Endothelial cell (in vitro differentiated cells): ENCODE data around the gene PSTPIP2. TPM values are rescaled to one million over a fixed set of nuclear protein-coding genes. Genes with fewer than 3 reads are reported as not detected.

Source experiments
- DNase-seq: peaks from one replicate; pipeline ENCODE4 v3.0.0; 2021; ENCODE audit warnings: low spot score
- H3K27ac Mint-ChIP-seq: one replicate; pipeline ENCODE4 v1.8.0; 2021; ENCODE audit warnings: mixed read lengths, inconsistent platforms; ENCODE audit not compliant: unreplicated experiment
- H3K27me3 Mint-ChIP-seq: one replicate; pipeline ENCODE4 v1.8.0; 2021; ENCODE audit warnings: mild to moderate bottlenecking, moderate library complexity, mixed read lengths, inconsistent platforms; ENCODE audit not compliant: unreplicated experiment
- H3K36me3 Mint-ChIP-seq: one replicate; pipeline ENCODE4 v1.8.0; 2021; ENCODE audit warnings: mild to moderate bottlenecking, low read depth, mixed read lengths, inconsistent platforms; ENCODE audit not compliant: unreplicated experiment
- H3K4me1 Mint-ChIP-seq: one replicate; pipeline ENCODE4 v1.8.0; 2021; ENCODE audit warnings: mild to moderate bottlenecking, mixed read lengths, inconsistent platforms; ENCODE audit not compliant: unreplicated experiment
- H3K4me3 Mint-ChIP-seq: one replicate; pipeline ENCODE4 v1.8.0; 2021; ENCODE audit warnings: mild to moderate bottlenecking, mixed read lengths, inconsistent platforms; ENCODE audit not compliant: unreplicated experiment
- H3K9me3 Mint-ChIP-seq: one replicate; pipeline ENCODE4 v1.8.0; 2021; ENCODE audit warnings: mixed read lengths, inconsistent platforms; ENCODE audit not compliant: unreplicated experiment
- CTCF ChIP-seq: fragments of 200-600 bp; sonication (generic); IDR thresholded peaks from one replicate; pipeline ENCODE4 v1.5.0; 2021; ENCODE audit warnings: antibody characterized with exemption; ENCODE audit not compliant: unreplicated experiment
- long read RNA-seq: library from polyadenylated mRNA; unstranded; transcript quantifications from one replicate; pipeline ENCODE4 v2.0.0, GENCODE V29; 2020; ENCODE audit not compliant: unreplicated experiment
- total RNA-seq: library from RNA; stranded (reverse); fragmentation: NEBNext Ultra II Directional; extraction: Animal tissue kit (Norgen Biotek cat#: 25700); gene quantifications from one replicate; pipeline ENCODE4 v1.2.1, GENCODE V29; 2021; ENCODE audit not compliant: unreplicated experiment

The PSTPIP2 gene, protein sequence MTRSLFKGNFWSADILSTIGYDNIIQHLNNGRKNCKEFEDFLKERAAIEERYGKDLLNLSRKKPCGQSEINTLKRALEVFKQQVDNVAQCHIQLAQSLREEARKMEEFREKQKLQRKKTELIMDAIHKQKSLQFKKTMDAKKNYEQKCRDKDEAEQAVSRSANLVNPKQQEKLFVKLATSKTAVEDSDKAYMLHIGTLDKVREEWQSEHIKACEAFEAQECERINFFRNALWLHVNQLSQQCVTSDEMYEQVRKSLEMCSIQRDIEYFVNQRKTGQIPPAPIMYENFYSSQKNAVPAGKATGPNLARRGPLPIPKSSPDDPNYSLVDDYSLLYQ
- 7.8 TPM for total RNA-seq
- long read RNA-seq, partial matches to known transcripts, result 0 of 3 reads
- long read RNA-seq, other reads (novel, unspliced or antisense), result 0 of 3 reads

GRCh38 chr18:46071653-46072375 is at the start of gene PSTPIP2:
PSTPIP2 (minus strand) TSS chr18:46072260; CDS start chr18:46072188, 72 bp downstream.
- no peak for TF ChIP-seq CTCF
- no peaks in the 10 kb centered on the region for H3K9me3 Mint-ChIP-seq
- peak within 1 kb of the TSS; percentile 82 for H3K4me3 Mint-ChIP-seq
- no peaks in the 10 kb centered on the region for H3K36me3 Mint-ChIP-seq
- H3K27ac Mint-ChIP-seq, result no peak within 1 kb of the TSS
- peaks cover 4% of the 10 kb centered on the region for H3K4me1 Mint-ChIP-seq
- peak; percentile 62 for DNase-seq
- peaks cover 7% of the 10 kb centered on the region for H3K27me3 Mint-ChIP-seq

DNA sequence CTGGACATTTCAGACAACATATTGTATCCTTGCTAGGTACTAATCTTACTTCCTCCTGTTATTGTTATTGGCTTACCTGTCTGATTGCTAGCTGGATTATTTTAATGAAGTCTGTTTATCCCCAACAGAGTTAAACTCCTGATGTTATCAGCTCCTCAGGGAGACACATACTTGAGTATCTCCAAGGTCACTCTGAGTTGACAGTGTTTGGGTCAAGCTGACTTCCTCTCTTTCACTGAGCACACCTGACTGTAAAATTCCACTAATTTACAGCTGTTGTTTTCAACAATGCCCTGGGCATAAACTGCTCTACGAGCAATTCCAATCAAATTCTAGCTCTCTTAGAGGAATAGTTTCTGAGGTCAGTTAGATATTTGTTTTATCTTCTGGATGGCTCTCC is 41.7 kb upstream of the PSTPIP2 start:
- Mint-ChIP-seq H3K36me3 (peaks cover 15% of the 10 kb centered on the region), H3K27me3 (no peaks in the 10 kb centered on the region)

DNA sequence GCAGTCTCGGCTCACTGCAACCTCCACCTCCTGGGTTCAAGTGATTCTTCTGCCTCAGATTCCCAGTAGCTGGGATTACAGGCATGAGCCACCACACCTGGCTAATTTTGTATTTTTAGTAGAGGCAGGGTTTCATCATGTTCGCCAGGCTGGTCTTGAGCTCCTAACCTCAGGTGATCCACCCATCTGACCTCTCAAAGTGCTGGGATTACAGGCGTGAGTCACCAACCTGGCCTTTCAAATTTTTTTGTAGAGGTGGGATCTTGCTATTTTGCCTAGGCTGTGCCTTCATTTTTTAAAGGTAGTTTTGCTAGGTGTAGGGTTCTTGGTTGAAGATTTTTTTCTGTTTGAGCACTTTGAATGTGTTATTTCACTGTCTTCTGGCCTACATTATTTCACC is 38.3 kb upstream of the PSTPIP2 start:
- H3K4me3 Mint-ChIP-seq, result no peak overlapping the region

More for the DNA sequence above, 41.7 kb upstream of the PSTPIP2 start:
- Mint-ChIP-seq H3K4me1 (peaks cover 10% of the 10 kb centered on the region), H3K27ac (no peak overlapping the region), H3K4me3 (no peak overlapping the region), H3K9me3 (no peaks in the 10 kb centered on the region)
- no peak for DNase-seq
- TF ChIP-seq CTCF, result no peak

DNA sequence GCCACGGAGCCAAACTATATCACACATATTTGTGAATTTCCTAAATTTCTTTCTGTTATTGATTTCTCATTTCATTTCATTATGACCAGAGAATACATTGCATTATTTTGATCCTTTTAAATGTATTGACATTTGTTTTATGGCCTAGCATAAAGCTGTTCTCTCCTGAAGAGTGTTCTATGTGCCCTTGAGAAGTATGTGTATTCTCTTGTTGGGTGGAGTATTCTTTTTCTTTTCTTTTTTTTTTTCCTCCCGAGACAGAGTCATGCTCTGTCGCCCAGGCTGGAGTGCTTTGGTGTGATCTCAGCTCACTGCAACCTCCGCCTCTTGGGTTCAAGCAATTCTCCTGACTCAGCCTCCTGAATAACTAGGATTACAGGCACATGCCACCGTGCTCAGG is 37.3 kb upstream of the PSTPIP2 start:
- Mint-ChIP-seq H3K4me1 (peaks cover 15% of the 10 kb centered on the region), H3K36me3 (peaks cover 15% of the 10 kb centered on the region), H3K4me3 (no peak overlapping the region)

More for the DNA sequence above, 38.3 kb upstream of the PSTPIP2 start:
- Mint-ChIP-seq H3K36me3 (peaks cover 15% of the 10 kb centered on the region), H3K9me3 (no peaks in the 10 kb centered on the region), H3K27ac (no peak overlapping the region), H3K4me1 (peaks cover 10% of the 10 kb centered on the region), H3K27me3 (no peaks in the 10 kb centered on the region)
- TF ChIP-seq CTCF, result no peak
- no peak for DNase-seq

More for the DNA sequence above, 37.3 kb upstream of the PSTPIP2 start:
- no peak for TF ChIP-seq CTCF
- DNase-seq, result no peak
- H3K27me3 Mint-ChIP-seq, result no peaks in the 10 kb centered on the region
- H3K27ac Mint-ChIP-seq, result no peak overlapping the region
- H3K9me3 Mint-ChIP-seq, result no peaks in the 10 kb centered on the region
